Mesenchymal stem cell (in vitro differentiated cells and primary cell): ENCODE measurements around the gene CCNJL.

ENCODE experiments used
- DNase-seq: peaks from one replicate; pipeline ENCODE4 v3.0.0-alpha.2; 2013
- H2AFZ ChIP-seq: one replicate; pipeline ENCODE4 v1.6.1; 2013; ENCODE audit warnings: low read depth, mild to moderate bottlenecking, control low read depth, inconsistent platforms, low read length, moderate library complexity
- H2AK5ac ChIP-seq: 2 replicates; pipeline ENCODE4 v1.6.1; 2013; ENCODE audit warnings: low read length, moderate library complexity, mild to moderate bottlenecking, inconsistent platforms; ENCODE audit not compliant: severe bottlenecking
- H2BK120ac ChIP-seq: one replicate; pipeline ENCODE4 v1.6.1; 2013; ENCODE audit warnings: low read depth, mild to moderate bottlenecking, inconsistent platforms, low read length, moderate library complexity
- H2BK12ac ChIP-seq, 2 experiments: one replicate each; pipeline ENCODE4 v1.6.1; 2013; ENCODE audit warnings: inconsistent platforms in 2 of 2, low read length in 2 of 2, mild to moderate bottlenecking in 2 of 2, moderate library complexity in 2 of 2, control low read depth in 1 of 2
- H2BK15ac ChIP-seq: one replicate; pipeline ENCODE4 v1.6.1; 2013; ENCODE audit warnings: mild to moderate bottlenecking, low read depth, inconsistent platforms; ENCODE audit not compliant: poor library complexity, severe bottlenecking
- H2BK5ac ChIP-seq: 2 replicates; pipeline ENCODE4 v1.6.1; 2013; ENCODE audit warnings: low read depth, mild to moderate bottlenecking, low read length, control low read depth, inconsistent platforms; ENCODE audit not compliant: poor library complexity, severe bottlenecking
- H3K14ac ChIP-seq, 2 experiments: one replicate each; pipeline ENCODE4 v1.6.1; 2013; ENCODE audit warnings: inconsistent platforms in 2 of 2, low read length in 2 of 2, control low read depth in 1 of 2, mild to moderate bottlenecking in 1 of 2, moderate library complexity in 1 of 2
- H3K18ac ChIP-seq, 2 experiments: one replicate each; pipeline ENCODE4 v1.6.1; 2013; ENCODE audit warnings: inconsistent platforms in 2 of 2, low read length in 2 of 2, control low read depth in 1 of 2, low read depth in 1 of 2, mild to moderate bottlenecking in 1 of 2
- H3K23ac ChIP-seq, 2 experiments: one replicate each; pipeline ENCODE4 v1.6.1; 2013; ENCODE audit warnings: inconsistent platforms in 2 of 2, low read length in 2 of 2, mild to moderate bottlenecking in 2 of 2, moderate library complexity in 2 of 2, control low read depth in 1 of 2
- H3K27ac ChIP-seq: 2 replicates; pipeline ENCODE4 v1.5.1; 2013; ENCODE audit warnings: mild to moderate bottlenecking, moderate library complexity, low read length, control low read depth, inconsistent platforms; ENCODE audit not compliant: poor library complexity, severe bottlenecking
- H3K27me3 ChIP-seq, 2 experiments: 2 replicates each; pipeline versions ENCODE4 v1.6.1 to v1.7.0; 2013; ENCODE audit warnings: low read length in 2 of 2, mild to moderate bottlenecking in 2 of 2, moderate library complexity in 2 of 2, control low read depth in 1 of 2, inconsistent platforms in 1 of 2; ENCODE audit not compliant: control insufficient read depth in 1 of 2, insufficient read depth in 1 of 2
- H3K36me3 ChIP-seq, 2 experiments: 2 replicates each; pipeline versions ENCODE4 v1.6.1 to v1.7.0; 2013; ENCODE audit warnings: low read length in 2 of 2, control low read depth in 1 of 2, inconsistent platforms in 1 of 2, low read depth in 1 of 2, mild to moderate bottlenecking in 1 of 2; ENCODE audit not compliant: insufficient read depth in 2 of 2, control insufficient read depth in 1 of 2
- H3K4ac ChIP-seq, 2 experiments: one replicate each; pipeline ENCODE4 v1.6.1; 2013; ENCODE audit warnings: inconsistent platforms in 2 of 2, low read length in 2 of 2, mild to moderate bottlenecking in 2 of 2, moderate library complexity in 2 of 2, control low read depth in 1 of 2, low read depth in 1 of 2
- H3K4me1 ChIP-seq: 2 replicates; pipeline ENCODE4 v1.6.1; 2013; ENCODE audit warnings: low read depth, low read length, control low read depth; ENCODE audit not compliant: control insufficient read depth, insufficient read depth
- H3K4me2 ChIP-seq: 2 replicates; pipeline ENCODE4 v1.6.1; 2013; ENCODE audit warnings: low read length, mild to moderate bottlenecking, inconsistent platforms; ENCODE audit not compliant: poor library complexity, severe bottlenecking
- H3K4me3 ChIP-seq, 2 experiments: 2 replicates each; pipeline versions ENCODE4 v1.5.1 to v1.7.0; 2013; ENCODE audit warnings: low read length in 2 of 2, mild to moderate bottlenecking in 2 of 2, control low read depth in 1 of 2, low read depth in 1 of 2; ENCODE audit not compliant: insufficient read depth in 1 of 2
- H3K79me1 ChIP-seq: replicated peaks from 2 replicates; pipeline ENCODE4 v1.6.1; 2013; ENCODE audit warnings: mild to moderate bottlenecking, control low read depth, low read length, inconsistent platforms; ENCODE audit not compliant: poor library complexity, severe bottlenecking
- H3K9ac ChIP-seq: 2 replicates; pipeline ENCODE4 v1.7.0; 2013; ENCODE audit warnings: mild to moderate bottlenecking, low read length, moderate library complexity
- H3K9me3 ChIP-seq: 2 replicates; pipeline ENCODE4 v1.7.0; 2013; ENCODE audit warnings: mild to moderate bottlenecking, low read length; ENCODE audit not compliant: control insufficient read depth
- H4K8ac ChIP-seq: one replicate; pipeline ENCODE4 v1.6.1; 2013; ENCODE audit warnings: inconsistent platforms, mild to moderate bottlenecking, low read length, moderate library complexity
- H4K91ac ChIP-seq: one replicate; pipeline ENCODE4 v1.6.1; 2013; ENCODE audit warnings: mild to moderate bottlenecking, low read length, inconsistent platforms
- WGBS: methylation state at CpG from one replicate; pipeline ENCODE4 v1.1.7; 2013; ENCODE audit warnings: mixed read lengths; 5-methylcytosine and 5-hydroxymethylcytosine counted together

The CCNJL gene

DNA sequence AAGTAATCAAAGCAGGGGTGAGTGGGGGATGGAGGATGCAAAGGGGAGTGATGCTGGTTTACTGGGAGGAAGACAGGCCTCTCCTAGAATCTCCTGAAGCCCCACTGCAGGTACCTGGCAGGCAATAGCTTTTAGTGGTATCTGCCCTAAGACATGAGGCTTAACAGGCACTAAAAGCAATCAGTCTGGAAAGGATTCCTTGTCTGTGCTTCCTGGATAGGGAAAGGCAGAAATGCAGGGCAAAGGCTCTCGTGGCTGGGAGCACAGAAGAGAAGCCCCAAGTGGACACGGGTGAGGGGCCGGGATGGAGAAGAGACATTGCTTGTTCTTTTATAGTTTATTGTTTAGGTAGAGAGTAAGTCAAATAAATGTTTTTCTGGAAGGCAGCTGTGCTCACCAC, 40.1 kb downstream of the CCNJL start:
- Histone ChIP-seq H3K4me1 (peaks cover 13% of the 10 kb centered on the region), H3K9me3 (no peaks in the 10 kb centered on the region), H2BK5ac (no peak overlapping the region), H3K23ac (no peak overlapping the region), H4K8ac (no peak overlapping the region), H3K4me3 (no peak overlapping the region), H3K4ac (peak overlapping the region in 1 of 2 experiments; percentile 9), H4K91ac (no peak overlapping the region), H2AK5ac (no peak overlapping the region), H3K14ac (no peak overlapping the region), H3K18ac (no peak overlapping the region), H3K36me3 (peaks cover 0 to 21% of the 10 kb centered on the region in 2 experiments), H3K27ac (no peak overlapping the region), H2BK12ac (peak overlapping the region in 1 of 2 experiments; percentile 83), H3K9ac (no peak overlapping the region), H3K4me2 (no peak overlapping the region), H3K27me3 (peaks cover 0 to 8% of the 10 kb centered on the region in 2 experiments), H2BK15ac (no peak overlapping the region), H3K79me1 (peaks cover 11% of the 10 kb centered on the region), H2BK120ac (no peak overlapping the region), H2AFZ (no peak overlapping the region)
- WGBS: 42% methylated on average over 2 of the region's 3 CpGs
- DNase-seq: no peak

DNA sequence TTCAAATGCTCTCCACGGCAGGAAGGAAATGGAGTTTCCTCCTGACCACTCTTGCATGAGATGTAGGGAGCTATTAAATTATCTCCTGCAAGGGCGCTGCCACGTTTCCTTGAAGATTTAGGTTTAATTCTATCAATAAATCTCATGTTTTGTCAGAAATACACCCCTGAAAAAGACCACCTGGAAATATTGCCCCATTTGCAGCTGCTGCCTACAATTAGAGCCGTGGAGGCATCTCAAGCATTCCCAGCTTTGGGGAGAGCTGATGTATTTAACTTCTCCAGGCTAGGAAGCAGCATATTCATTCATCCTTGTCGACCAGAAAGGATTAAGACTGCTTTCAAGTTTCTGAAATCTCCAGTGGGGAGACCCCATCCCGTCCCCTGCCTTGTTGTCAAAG, 40.5 kb downstream of the CCNJL start:
- peak overlapping the region in 1 of 2 experiments; percentile 69 for H3K18ac ChIP-seq
- H3K9me3 ChIP-seq: no peaks in the 10 kb centered on the region
- no peak overlapping the region for H3K9ac ChIP-seq
- no peak overlapping the region for H3K23ac ChIP-seq
- peak overlapping the region; percentile 19 for H3K27ac ChIP-seq
- H2AFZ ChIP-seq: no peak overlapping the region
- H3K4me1 ChIP-seq: peaks cover 13% of the 10 kb centered on the region
- H4K91ac ChIP-seq: no peak overlapping the region
- no peak for DNase-seq
- peak overlapping the region in 1 of 2 experiments; percentile 83 for H2BK12ac ChIP-seq
- H3K4ac ChIP-seq: peak overlapping the region in 1 of 2 experiments; percentile 9
- no peak overlapping the region for H2BK15ac ChIP-seq
- H3K79me1 ChIP-seq: peaks cover 11% of the 10 kb centered on the region
- no peak overlapping the region for H3K4me2 ChIP-seq
- H3K36me3 ChIP-seq: peaks cover 0 to 17% of the 10 kb centered on the region in 2 experiments
- peaks cover 0 to 8% of the 10 kb centered on the region in 2 experiments for H3K27me3 ChIP-seq
- WGBS: 45% methylated on average over 6 of the region's 6 CpGs
- peak overlapping the region; percentile 27 for H4K8ac ChIP-seq
- no peak overlapping the region for H3K4me3 ChIP-seq
- no peak overlapping the region for H3K14ac ChIP-seq
- no peak overlapping the region for H2BK5ac ChIP-seq
- no peak overlapping the region for H2AK5ac ChIP-seq
- no peak overlapping the region for H2BK120ac ChIP-seq

DNA sequence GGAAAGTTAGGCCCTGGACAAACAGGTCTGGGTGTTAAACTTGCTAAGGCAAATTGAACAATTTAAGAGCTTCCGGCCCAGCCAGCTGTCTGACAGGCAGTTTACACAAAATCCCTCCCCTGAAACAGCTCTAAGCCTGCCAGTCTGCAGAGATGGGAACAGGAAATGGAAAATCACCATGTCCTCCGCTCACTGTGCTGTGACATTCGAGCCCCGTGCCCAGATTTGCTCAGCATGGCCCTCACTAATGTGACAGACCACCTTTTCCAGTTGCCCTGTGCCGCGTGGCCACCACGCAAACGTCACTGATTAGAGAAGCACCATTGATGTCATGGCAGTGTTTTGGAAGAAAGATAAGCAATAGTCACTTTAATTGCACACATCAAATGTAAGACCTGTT, 41.0 kb downstream of the CCNJL start:
- no peak overlapping the region for H2AFZ ChIP-seq
- peaks cover 13% of the 10 kb centered on the region for H3K4me1 ChIP-seq
- peaks cover 11% of the 10 kb centered on the region for H3K79me1 ChIP-seq
- DNase-seq: peak; percentile 59
- no peak overlapping the region for H2BK5ac ChIP-seq
- H3K14ac ChIP-seq: no peak overlapping the region
- peak overlapping the region; percentile 95 for H4K8ac ChIP-seq
- no peak overlapping the region for H2BK12ac ChIP-seq
- 11% methylated on average over 8 of the region's 8 CpGs for WGBS
- peak overlapping the region; percentile 8 for H2BK120ac ChIP-seq
- H3K9me3 ChIP-seq: no peaks in the 10 kb centered on the region
- H2BK15ac ChIP-seq: no peak overlapping the region
- no peak overlapping the region for H4K91ac ChIP-seq
- H3K4me3 ChIP-seq: no peak overlapping the region
- H3K36me3 ChIP-seq: peaks cover 0 to 16% of the 10 kb centered on the region in 2 experiments
- peaks cover 0 to 8% of the 10 kb centered on the region in 2 experiments for H3K27me3 ChIP-seq
- H3K23ac ChIP-seq: no peak overlapping the region
- H2AK5ac ChIP-seq: no peak overlapping the region
- no peak overlapping the region for H3K4ac ChIP-seq
- no peak overlapping the region for H3K9ac ChIP-seq
- H3K27ac ChIP-seq: peak overlapping the region; percentile 19
- peak overlapping the region; percentile 69 to 83 for H3K18ac ChIP-seq
- H3K4me2 ChIP-seq: no peak overlapping the region

DNA sequence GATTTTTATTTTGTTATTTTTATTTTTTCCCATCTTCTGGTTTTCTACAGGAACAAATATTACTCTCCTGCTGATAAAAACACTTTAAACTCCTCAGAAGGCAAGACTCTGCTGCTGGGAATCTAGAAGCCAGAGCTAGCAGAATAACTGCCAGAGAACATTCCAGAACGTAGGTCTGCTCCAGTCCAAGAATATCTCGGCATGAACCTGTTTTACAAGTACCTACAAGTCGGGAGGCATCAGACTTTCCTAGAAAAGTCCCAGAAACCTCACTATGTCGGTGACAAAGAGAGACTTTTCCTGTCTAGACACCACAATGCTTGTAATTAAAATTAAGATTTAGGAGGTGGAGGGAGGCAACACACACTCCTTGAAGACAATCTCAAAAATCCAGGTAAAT, 41.7 kb downstream of the CCNJL start:
- Histone ChIP-seq H2AFZ (no peak overlapping the region), H3K9ac (no peak overlapping the region), H3K18ac (peak overlapping the region in 1 of 2 experiments; percentile 69), H3K4me3 (no peak overlapping the region), H3K23ac (no peak overlapping the region), H3K4me2 (no peak overlapping the region), H3K27me3 (peaks cover 0 to 8% of the 10 kb centered on the region in 2 experiments), H3K9me3 (no peaks in the 10 kb centered on the region), H3K27ac (no peak overlapping the region), H2BK12ac (no peak overlapping the region), H3K36me3 (peaks cover 0 to 20% of the 10 kb centered on the region in 2 experiments), H3K4ac (no peak overlapping the region), H3K14ac (no peak overlapping the region), H3K79me1 (peaks cover 17% of the 10 kb centered on the region), H2AK5ac (peak overlapping the region; percentile 16), H4K8ac (no peak overlapping the region), H2BK15ac (no peak overlapping the region), H2BK120ac (no peak overlapping the region), H2BK5ac (no peak overlapping the region), H4K91ac (no peak overlapping the region), H3K4me1 (peaks cover 14% of the 10 kb centered on the region)
- no peak for DNase-seq
- WGBS: 58% methylated on average over 3 of the region's 4 CpGs
